ENCODE measurements around the gene SBF2. TPM values are rescaled to one million over a fixed set of nuclear protein-coding genes. Genes with fewer than 3 reads are reported as not detected.
A peak's percentile ranks its signal among the peaks of the same experiment; 100 is the strongest.

Gene SBF2
- total and polyA plus RNA-seq, 2 of the 13 experiments (the other 11 are each of a cell fraction or from before 2014, with no cell fraction given) = 24.0 to 45.8 TPM

DNA sequence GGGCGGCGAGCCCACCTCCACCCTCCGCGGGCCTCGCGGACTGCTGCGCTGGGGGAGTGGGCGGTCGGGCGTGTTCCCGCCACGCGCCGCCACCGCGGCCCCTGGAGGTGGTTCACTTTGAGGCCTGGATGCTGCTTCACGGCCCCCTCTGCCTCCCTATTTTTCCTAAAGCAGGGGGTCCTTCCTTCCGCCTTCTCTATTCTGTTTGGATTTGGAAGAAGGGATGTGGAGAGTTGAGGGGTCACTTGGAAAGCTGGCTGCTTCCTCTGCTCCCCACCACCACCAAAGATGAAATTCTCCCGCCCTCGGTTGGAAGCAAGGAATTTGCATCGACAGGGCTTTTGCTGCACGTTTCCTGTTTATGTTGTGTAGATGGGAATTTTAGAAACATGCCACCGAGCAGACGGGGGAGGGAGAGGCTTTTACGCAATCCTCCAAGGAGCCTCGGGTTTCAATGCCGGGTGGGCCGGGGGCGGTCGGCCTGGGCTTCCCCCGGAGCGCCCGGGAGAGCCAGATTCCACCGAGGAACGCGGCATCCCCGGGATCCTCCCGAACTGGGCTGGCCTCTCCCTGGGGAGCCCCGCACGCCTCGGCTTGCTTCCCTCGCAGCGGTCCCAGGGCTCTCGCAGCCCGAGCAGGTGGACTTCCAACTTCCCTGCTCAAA is 403 bp upstream of the SBF2 start (continued):
- TF ChIP-seq, protein P1, sequence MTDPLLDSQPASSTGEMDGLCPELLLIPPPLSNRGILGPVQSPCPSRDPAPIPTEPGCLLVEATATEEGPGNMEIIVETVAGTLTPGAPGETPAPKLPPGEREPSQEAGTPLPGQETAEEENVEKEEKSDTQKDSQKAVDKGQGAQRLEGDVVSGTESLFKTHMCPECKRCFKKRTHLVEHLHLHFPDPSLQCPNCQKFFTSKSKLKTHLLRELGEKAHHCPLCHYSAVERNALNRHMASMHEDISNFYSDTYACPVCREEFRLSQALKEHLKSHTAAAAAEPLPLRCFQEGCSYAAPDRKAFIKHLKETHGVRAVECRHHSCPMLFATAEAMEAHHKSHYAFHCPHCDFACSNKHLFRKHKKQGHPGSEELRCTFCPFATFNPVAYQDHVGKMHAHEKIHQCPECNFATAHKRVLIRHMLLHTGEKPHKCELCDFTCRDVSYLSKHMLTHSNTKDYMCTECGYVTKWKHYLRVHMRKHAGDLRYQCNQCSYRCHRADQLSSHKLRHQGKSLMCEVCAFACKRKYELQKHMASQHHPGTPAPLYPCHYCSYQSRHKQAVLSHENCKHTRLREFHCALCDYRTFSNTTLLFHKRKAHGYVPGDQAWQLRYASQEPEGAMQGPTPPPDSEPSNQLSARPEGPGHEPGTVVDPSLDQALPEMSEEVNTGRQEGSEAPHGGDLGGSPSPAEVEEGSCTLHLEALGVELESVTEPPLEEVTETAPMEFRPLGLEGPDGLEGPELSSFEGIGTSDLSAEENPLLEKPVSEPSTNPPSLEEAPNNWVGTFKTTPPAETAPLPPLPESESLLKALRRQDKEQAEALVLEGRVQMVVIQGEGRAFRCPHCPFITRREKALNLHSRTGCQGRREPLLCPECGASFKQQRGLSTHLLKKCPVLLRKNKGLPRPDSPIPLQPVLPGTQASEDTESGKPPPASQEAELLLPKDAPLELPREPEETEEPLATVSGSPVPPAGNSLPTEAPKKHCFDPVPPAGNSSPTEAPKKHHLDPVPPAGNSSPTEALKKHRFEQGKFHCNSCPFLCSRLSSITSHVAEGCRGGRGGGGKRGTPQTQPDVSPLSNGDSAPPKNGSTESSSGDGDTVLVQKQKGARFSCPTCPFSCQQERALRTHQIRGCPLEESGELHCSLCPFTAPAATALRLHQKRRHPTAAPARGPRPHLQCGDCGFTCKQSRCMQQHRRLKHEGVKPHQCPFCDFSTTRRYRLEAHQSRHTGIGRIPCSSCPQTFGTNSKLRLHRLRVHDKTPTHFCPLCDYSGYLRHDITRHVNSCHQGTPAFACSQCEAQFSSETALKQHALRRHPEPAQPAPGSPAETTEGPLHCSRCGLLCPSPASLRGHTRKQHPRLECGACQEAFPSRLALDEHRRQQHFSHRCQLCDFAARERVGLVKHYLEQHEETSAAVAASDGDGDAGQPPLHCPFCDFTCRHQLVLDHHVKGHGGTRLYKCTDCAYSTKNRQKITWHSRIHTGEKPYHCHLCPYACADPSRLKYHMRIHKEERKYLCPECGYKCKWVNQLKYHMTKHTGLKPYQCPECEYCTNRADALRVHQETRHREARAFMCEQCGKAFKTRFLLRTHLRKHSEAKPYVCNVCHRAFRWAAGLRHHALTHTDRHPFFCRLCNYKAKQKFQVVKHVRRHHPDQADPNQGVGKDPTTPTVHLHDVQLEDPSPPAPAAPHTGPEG (CRISPR knock-in tag; IDR thresholded peaks at IDR 0.05) = peak; percentile 66; the same call in 1 of the 2 replicates
- TF ChIP-seq ZFP36L1 (CRISPR knock-in tag; IDR thresholded peaks at IDR 0.05) = 0 out of 2 replicates have a peak, but pooled peaks have one; percentile 27
- TF ChIP-seq, protein P2, sequence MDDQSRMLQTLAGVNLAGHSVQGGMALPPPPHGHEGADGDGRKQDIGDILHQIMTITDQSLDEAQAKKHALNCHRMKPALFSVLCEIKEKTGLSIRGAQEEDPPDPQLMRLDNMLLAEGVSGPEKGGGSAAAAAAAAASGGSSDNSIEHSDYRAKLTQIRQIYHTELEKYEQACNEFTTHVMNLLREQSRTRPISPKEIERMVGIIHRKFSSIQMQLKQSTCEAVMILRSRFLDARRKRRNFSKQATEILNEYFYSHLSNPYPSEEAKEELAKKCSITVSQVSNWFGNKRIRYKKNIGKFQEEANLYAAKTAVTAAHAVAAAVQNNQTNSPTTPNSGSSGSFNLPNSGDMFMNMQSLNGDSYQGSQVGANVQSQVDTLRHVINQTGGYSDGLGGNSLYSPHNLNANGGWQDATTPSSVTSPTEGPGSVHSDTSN (CRISPR knock-in tag; IDR thresholded peaks at IDR 0.05; ENCODE audit: borderline replicate concordance) = no peak
- TF ChIP-seq ZNF207 (IDR thresholded peaks at IDR 0.05; ENCODE audit: borderline replicate concordance) = no peak
- TF ChIP-seq, protein P3, sequence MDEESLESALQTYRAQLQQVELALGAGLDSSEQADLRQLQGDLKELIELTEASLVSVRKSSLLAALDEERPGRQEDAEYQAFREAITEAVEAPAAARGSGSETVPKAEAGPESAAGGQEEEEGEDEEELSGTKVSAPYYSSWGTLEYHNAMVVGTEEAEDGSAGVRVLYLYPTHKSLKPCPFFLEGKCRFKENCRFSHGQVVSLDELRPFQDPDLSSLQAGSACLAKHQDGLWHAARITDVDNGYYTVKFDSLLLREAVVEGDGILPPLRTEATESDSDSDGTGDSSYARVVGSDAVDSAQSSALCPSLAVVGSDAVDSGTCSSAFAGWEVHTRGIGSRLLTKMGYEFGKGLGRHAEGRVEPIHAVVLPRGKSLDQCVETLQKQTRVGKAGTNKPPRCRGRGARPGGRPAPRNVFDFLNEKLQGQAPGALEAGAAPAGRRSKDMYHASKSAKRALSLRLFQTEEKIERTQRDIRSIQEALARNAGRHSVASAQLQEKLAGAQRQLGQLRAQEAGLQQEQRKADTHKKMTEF (CRISPR knock-in tag; IDR thresholded peaks at IDR 0.05) = peak; percentile 66
- peak; percentile 40; the same call in 1 of the 2 replicates for TF ChIP-seq POLR2AphosphoS5 (IDR thresholded peaks at IDR 0.05; ENCODE audit: low read depth, low read length)
- 0 out of 2 replicates have a peak, but pooled peaks have one; percentile 60 for TF ChIP-seq ZNF619 (CRISPR knock-in tag; IDR thresholded peaks at IDR 0.05)
- TF ChIP-seq NR2F2 (IDR thresholded peaks at IDR 0.05; ENCODE audit: borderline replicate concordance, low read depth) = peak; percentile 30; the same call in 1 of the 2 replicates
- peak; percentile 37; the same call in 1 of the 2 replicates for TF ChIP-seq ZFP82 (CRISPR knock-in tag; IDR thresholded peaks at IDR 0.05; ENCODE audit: borderline replicate concordance)
- TF ChIP-seq, protein P4, sequence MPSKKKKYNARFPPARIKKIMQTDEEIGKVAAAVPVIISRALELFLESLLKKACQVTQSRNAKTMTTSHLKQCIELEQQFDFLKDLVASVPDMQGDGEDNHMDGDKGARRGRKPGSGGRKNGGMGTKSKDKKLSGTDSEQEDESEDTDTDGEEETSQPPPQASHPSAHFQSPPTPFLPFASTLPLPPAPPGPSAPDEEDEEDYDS (CRISPR knock-in tag; IDR thresholded peaks at IDR 0.05) = no peak
- TF ChIP-seq ZBTB20 (CRISPR knock-in tag; IDR thresholded peaks at IDR 0.05; ENCODE audit: borderline replicate concordance, low read depth) = 0 out of 2 replicates have a peak, but pooled peaks have one; percentile 28
- 0 out of 2 replicates have a peak, but pooled peaks have one; percentile 23 for TF ChIP-seq KDM5B (CRISPR knock-in tag; IDR thresholded peaks at IDR 0.05; ENCODE audit: borderline replicate concordance)
- TF ChIP-seq PHF5A (CRISPR knock-in tag; IDR thresholded peaks at IDR 0.05; ENCODE audit: low read depth, unreplicated experiment) = no peak
- TF ChIP-seq ZNF558 (CRISPR knock-in tag; IDR thresholded peaks at IDR 0.05; ENCODE audit: borderline replicate concordance) = peak; percentile 80; the same call in 1 of the 2 replicates
- TF ChIP-seq RBFOX2 (IDR thresholded peaks at IDR 0.05; ENCODE audit: low read depth, low read length) = peak; percentile 72
- no peak for TF ChIP-seq SAFB2 (CRISPR knock-in tag; IDR thresholded peaks at IDR 0.05; ENCODE audit: borderline replicate concordance, low read depth)
- 0 out of 2 replicates have a peak, but pooled peaks have one; percentile 2 for TF ChIP-seq ERF (CRISPR knock-in tag; IDR thresholded peaks at IDR 0.05)
- TF ChIP-seq U2AF1 (optimal IDR thresholded peaks at IDR 0.05; ENCODE audit: low read depth, low read length) = peak; percentile 43
- TF ChIP-seq ZNF782 (CRISPR knock-in tag; IDR thresholded peaks at IDR 0.05; ENCODE audit: borderline replicate concordance) = peak; percentile 44; the same call in 1 of the 2 replicates
- TF ChIP-seq ZNF430 (CRISPR knock-in tag; IDR thresholded peaks at IDR 0.05) = peak; percentile 69; the same call in 1 of the 2 replicates
